Type B pancreatic cell (in vitro differentiated cells): Measurements from ENCODE around the gene AMPH. TPM values are rescaled to one million over a fixed set of nuclear protein-coding genes. Genes with fewer than 3 reads are reported as not detected.
"Not testable (repeated sequence)": the region's sequence is repeated elsewhere in the genome, so short reads cannot be mapped to it uniquely, and the experiment has no call there.

Experiments
- DNase-seq: peaks from one replicate; pipeline ENCODE4 v3.0.0; 2021; ENCODE audit warnings: mixed read lengths; ENCODE audit not compliant: unreplicated experiment; ENCODE audit errors: extremely low spot score
- H3K27ac Mint-ChIP-seq: 2 replicates; pipeline ENCODE4 v1.8.0; 2021; ENCODE audit warnings: mild to moderate bottlenecking, mixed read lengths
- H3K27me3 Mint-ChIP-seq: 2 replicates; pipeline ENCODE4 v1.8.0; 2021; ENCODE audit warnings: mixed read lengths
- H3K36me3 Mint-ChIP-seq: 2 replicates; pipeline ENCODE4 v1.8.0; 2021; ENCODE audit warnings: mixed read lengths
- H3K4me1 Mint-ChIP-seq: one replicate; pipeline ENCODE4 v1.8.0; 2021; ENCODE audit warnings: mixed read lengths; ENCODE audit not compliant: unreplicated experiment
- H3K4me3 Mint-ChIP-seq: 2 replicates; pipeline ENCODE4 v1.8.0; 2021; ENCODE audit warnings: mild to moderate bottlenecking, mixed read lengths
- H3K9me3 Mint-ChIP-seq: 2 replicates; pipeline ENCODE4 v1.8.0; 2021; ENCODE audit warnings: mixed read lengths
- total RNA-seq: library from RNA; stranded (reverse); gene quantifications from 2 replicates; pipeline ENCODE4 v1.2.1, GENCODE V29; 2021; ENCODE audit warnings: low replicate concordance
- TF ChIP-seq, protein P1 (sequence below): fragments of 200-600 bp; sonication (generic); conservative IDR thresholded peaks from 2 replicates; pipeline ENCODE4 v1.5.0; 2021; ENCODE audit warnings: antibody characterized with exemption, mild to moderate bottlenecking

Gene AMPH
- total RNA-seq, 1 donor from 2014 or later, result 19.9 TPM

DNA sequence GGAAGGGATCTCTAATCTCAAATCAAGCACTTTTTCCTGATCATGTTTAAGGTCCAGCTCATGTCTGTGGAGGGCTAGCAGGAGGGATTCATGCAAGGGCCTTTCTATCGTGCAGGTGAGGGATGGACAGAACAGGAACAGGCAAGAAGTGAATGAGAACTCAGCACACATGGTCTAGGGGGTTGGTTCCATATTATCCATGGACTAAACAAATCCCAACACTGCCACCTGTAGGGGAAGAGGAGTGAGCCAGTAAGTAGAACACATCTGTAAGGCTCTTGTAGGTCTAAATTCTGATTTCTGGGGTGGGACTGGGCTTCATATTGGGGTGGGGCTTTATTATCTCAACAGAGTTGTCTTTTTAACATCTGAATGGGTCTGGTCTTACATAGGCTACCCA, 219.8 kb downstream of the AMPH start:
- Mint-ChIP-seq H3K27ac (no peak overlapping the region), H3K4me1 (no peaks in the 10 kb centered on the region), H3K4me3 (no peak overlapping the region), H3K9me3 (no peaks in the 10 kb centered on the region), H3K27me3 (no peaks in the 10 kb centered on the region), H3K36me3 (no peaks in the 10 kb centered on the region)
- DNase-seq, result no peak
- TF ChIP-seq, protein P1, sequence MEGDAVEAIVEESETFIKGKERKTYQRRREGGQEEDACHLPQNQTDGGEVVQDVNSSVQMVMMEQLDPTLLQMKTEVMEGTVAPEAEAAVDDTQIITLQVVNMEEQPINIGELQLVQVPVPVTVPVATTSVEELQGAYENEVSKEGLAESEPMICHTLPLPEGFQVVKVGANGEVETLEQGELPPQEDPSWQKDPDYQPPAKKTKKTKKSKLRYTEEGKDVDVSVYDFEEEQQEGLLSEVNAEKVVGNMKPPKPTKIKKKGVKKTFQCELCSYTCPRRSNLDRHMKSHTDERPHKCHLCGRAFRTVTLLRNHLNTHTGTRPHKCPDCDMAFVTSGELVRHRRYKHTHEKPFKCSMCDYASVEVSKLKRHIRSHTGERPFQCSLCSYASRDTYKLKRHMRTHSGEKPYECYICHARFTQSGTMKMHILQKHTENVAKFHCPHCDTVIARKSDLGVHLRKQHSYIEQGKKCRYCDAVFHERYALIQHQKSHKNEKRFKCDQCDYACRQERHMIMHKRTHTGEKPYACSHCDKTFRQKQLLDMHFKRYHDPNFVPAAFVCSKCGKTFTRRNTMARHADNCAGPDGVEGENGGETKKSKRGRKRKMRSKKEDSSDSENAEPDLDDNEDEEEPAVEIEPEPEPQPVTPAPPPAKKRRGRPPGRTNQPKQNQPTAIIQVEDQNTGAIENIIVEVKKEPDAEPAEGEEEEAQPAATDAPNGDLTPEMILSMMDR, result peak; percentile 29

DNA sequence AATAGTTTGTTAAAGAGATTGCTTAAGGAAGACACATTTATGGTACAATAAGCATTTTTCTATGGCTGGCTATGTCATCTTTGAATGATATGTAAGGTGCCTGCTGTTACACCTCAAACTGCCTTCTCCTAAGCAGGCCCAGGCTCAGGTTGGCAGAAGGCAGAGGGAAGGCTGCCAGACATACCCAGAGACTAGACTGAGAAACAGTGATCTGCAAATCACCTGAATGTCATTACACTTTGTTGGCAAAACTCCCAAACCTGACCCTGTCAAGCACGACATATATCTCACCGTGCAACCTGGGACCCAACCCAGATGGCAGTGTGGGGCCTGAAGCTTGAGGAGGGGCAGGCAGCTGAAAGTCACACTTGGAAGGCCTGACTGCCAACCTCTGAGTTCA, 221.1 kb downstream of the AMPH start:
- Mint-ChIP-seq H3K27ac (no peak overlapping the region), H3K4me1 (no peaks in the 10 kb centered on the region), H3K9me3 (no peaks in the 10 kb centered on the region), H3K4me3 (no peak overlapping the region), H3K36me3 (no peaks in the 10 kb centered on the region), H3K27me3 (no peaks in the 10 kb centered on the region)
- TF ChIP-seq, protein P1, result no peak
- DNase-seq, result no peak

DNA sequence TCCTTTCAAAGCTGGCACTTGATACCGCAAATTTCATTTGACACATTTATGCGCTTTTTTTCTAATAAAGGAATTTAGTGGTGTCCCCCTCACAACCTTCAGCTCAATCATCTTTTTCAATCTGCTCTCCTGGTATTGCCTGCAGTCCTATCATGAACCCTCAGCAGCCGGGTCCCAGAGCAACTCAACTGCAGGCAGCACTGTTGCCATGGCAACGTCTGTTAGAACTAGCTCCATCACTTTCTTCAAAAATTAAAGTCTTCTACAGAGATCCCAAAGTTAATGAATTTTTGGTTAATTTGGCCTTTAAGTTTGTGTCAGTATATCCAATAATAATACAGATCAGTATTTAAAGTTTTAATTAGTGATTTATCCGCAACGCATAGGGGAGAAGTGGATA, 221.6 kb downstream of the AMPH start:
- Mint-ChIP-seq H3K27ac (no peak overlapping the region), H3K36me3 (no peaks in the 10 kb centered on the region), H3K27me3 (no peaks in the 10 kb centered on the region), H3K9me3 (no peaks in the 10 kb centered on the region), H3K4me3 (no peak overlapping the region), H3K4me1 (no peaks in the 10 kb centered on the region)
- DNase-seq, result no peak
- TF ChIP-seq, protein P1, result no peak

DNA sequence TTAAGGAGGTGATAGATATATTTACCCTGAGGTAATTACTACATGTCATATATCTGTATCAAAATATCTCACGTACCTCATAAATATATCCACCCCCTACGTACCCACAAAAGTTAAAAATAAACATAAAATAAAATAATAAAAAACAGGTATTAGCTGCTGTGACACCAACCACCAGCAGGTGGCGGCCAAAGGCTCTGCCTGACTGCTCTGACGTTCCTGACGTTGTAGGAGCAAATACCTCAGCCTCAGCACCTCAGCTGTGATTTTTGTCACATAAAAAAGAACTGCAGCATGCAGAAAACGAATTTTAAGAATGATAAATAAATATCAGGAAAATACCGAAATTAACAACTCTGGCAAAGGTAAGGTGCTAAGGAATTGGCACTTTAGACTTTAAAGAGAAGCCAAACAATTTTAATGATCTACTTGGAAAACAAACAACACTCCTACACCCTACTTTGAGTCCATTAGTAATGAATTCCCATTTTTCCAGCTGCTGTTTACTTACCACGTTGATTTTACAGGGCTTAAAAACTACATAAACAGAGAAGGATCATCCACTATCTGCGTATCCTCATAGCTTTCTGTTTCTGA, 232.3 kb downstream of the AMPH start:
- no peaks in the 10 kb centered on the region for H3K27me3 Mint-ChIP-seq
- H3K4me3 Mint-ChIP-seq, result no peak overlapping the region
- TF ChIP-seq, protein P1, result peak; percentile 96
- H3K9me3 Mint-ChIP-seq, result peaks cover 3% of the 10 kb centered on the region
- no peaks in the 10 kb centered on the region for H3K36me3 Mint-ChIP-seq
- H3K27ac Mint-ChIP-seq, result no peak overlapping the region
- no peaks in the 10 kb centered on the region for H3K4me1 Mint-ChIP-seq
- DNase-seq, result no peak

DNA sequence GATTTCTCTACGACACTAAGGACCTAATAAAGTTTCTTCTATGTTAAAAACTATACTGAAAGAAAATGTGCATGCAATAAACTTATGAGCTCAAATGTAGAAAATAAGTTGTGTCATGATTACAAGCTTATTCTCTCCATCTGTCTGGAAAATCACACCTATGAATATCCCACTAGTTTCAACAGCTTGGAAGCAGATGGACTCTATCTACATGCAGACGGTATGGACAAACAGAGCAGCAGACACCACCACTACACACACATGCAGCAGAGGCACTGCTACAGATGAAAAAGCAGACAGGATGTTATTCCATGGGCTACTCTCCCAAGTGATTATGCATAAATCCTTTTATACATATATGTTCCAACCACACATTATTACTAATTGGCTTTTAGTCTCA, 234.3 kb downstream of the AMPH start:
- no peak overlapping the region for H3K4me3 Mint-ChIP-seq
- no peaks in the 10 kb centered on the region for H3K36me3 Mint-ChIP-seq
- no peaks in the 10 kb centered on the region for H3K4me1 Mint-ChIP-seq
- peaks cover 3% of the 10 kb centered on the region for H3K9me3 Mint-ChIP-seq
- no peak overlapping the region for H3K27ac Mint-ChIP-seq
- TF ChIP-seq, protein P1, result no peak
- H3K27me3 Mint-ChIP-seq, result no peaks in the 10 kb centered on the region
- no peak for DNase-seq

DNA sequence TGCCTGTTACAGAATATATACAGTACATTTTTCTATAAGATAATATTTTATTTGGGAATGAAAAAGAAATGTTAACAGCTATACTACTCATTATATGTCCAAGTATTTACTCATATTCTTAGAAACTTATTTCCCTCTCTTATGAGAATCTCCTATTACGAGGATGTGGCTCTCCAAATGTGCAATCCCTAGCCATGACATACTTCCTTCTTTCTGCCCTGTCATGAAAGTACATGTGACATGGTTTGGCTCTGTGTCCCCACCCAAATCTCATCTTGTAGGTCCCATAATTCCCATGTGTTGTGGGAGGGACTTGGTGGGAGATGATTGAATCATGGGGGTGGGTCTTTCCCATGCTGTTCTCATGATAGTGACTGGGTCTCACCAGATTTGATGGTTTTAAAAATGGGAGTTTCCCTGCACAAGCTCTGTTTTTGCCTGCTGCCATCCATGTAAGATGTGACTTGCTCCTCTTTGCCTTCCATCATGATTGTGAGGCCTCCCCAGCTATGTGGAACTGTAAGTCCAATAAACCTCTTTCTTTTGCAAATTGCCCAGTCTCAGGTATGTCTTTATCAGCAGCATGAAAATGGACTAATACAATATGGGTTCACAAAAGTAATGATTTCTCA, 235.1 kb downstream of the AMPH start:
- not testable (repeated sequence) for H3K4me1 Mint-ChIP-seq, H3K27me3 Mint-ChIP-seq, H3K36me3 Mint-ChIP-seq, DNase-seq, H3K9me3 Mint-ChIP-seq, H3K27ac Mint-ChIP-seq, H3K4me3 Mint-ChIP-seq
